Measurements from ENCODE around the gene ANAPC13. TPM values are rescaled to one million over a fixed set of nuclear protein-coding genes. Genes with fewer than 3 reads are reported as not detected.

ANAPC13 gene
- total and polyA plus RNA-seq, 2 of the 4 experiments (the other 2 are of a cell fraction), result 43.4 to 62.9 TPM

DNA sequence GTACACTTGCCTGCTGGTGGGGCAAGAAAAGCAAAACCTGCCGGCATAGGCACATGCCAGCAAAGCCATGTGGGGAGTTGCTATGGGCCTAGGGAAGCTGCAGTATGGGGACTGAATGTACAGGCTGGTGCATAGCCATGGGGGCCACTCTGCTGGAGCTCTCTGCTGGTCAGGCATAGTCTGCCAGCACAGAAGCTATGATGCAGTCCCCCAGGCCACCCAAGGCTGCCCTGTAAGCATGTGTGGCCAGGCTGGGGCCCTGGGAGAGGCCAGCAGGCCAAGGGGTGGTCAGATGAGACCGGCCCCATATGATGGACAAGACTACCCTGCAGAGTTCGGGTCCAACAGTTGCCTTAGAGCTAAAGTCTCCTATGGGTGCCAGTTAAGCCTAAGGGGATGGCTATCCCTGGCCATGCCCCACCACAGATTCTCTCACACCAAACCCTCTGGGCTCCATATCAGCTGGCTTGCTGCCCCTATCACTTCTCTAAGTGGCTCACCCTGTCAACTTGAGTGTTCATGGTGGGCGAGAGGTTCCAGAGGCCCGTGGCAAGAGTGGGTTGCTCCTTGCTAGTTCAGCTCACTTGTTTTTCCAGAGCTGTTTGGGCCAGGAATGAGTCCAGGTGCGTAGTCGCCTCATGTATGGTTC lies 41.9 kb upstream of the ANAPC13 start:
- Histone ChIP-seq H2BK120ac (ENCODE audit: low read depth, low read length) (no peak overlapping the region), H3K27ac (ENCODE audit: insufficient read depth, low read length) (no peak overlapping the region), H3K4me1 (ENCODE audit: control insufficient read depth, insufficient read depth, low read length) (peaks cover 2% of the 10 kb centered on the region; the same call in 1 of the 2 replicates), H3K23ac (ENCODE audit: low read depth, low read length) (no peak overlapping the region), H3K14ac (replicated peaks; ENCODE audit: low read depth, low read length) (no peak overlapping the region), H3K27me3 (ENCODE audit: control insufficient read depth, insufficient read depth, low read length) (no peaks in the 10 kb centered on the region), H4K91ac (ENCODE audit: insufficient read depth, low read depth, low read length) (no peak overlapping the region), H2BK20ac (ENCODE audit: low read depth, low read length) (no peak overlapping the region), H3K79me1 (ENCODE audit: low read depth in 1 of 2, low read length in 2 of 2) (peaks cover 16 to 28% of the 10 kb centered on the region in 2 experiments), H2AFZ (replicated peaks; ENCODE audit: low read length, poor library complexity) (no peak overlapping the region), H3K56ac (ENCODE audit: extremely low read depth, insufficient read depth, low read length) (no peak overlapping the region), H3K36me3 (ENCODE audit: control insufficient read depth, insufficient read depth, low read length) (no peaks in the 10 kb centered on the region), H4K20me1 (ENCODE audit: insufficient read depth, low read length) (no peaks in the 10 kb centered on the region; the same call in 1 of the 2 replicates), H3K4me3 (ENCODE audit: insufficient read depth, low read depth, low read length) (no peak overlapping the region), H3K9me1 (ENCODE audit: insufficient read depth, low read length) (peaks cover 8% of the 10 kb centered on the region; the same call in 1 of the 2 replicates), H3K18ac (ENCODE audit: low read depth, low read length) (no peak overlapping the region), H3K9me3 (ENCODE audit: control insufficient read depth, insufficient read depth, low read length) (peaks cover 7% of the 10 kb centered on the region; the same call in 1 of the 2 replicates), H4K5ac (ENCODE audit: low read depth, low read length) (no peak overlapping the region), H2BK15ac (ENCODE audit: low read depth, low read length) (no peak overlapping the region), H3K4ac (ENCODE audit: low read depth, low read length) (no peak overlapping the region), H2BK5ac (ENCODE audit: low read depth, low read length, poor library complexity, severe bottlenecking) (no peak overlapping the region), H2AK9ac (replicated peaks; ENCODE audit: low read depth, low read length, poor library complexity) (no peak overlapping the region), H3K9ac (ENCODE audit: low read depth, low read length) (no peak overlapping the region), H2AK5ac (ENCODE audit: low read depth, low read length) (no peak overlapping the region), H3K4me2 (ENCODE audit: low read depth, low read length) (no peak overlapping the region), H4K8ac (ENCODE audit: low read depth in 2 of 2, low read length in 2 of 2) (no peak overlapping the region)
- DNase-seq (no peak), ATAC-seq (ENCODE audit: low read depth) (no peak)
- TF ChIP-seq MAFK (IDR thresholded peaks at IDR 0.05; ENCODE audit: low read depth, low read length) (no peak), CEBPB (IDR thresholded peaks at IDR 0.05; ENCODE audit: low read depth, low read length) (no peak), NFE2L2 (IDR thresholded peaks at IDR 0.05; ENCODE audit: low read depth, low read length) (no peak), RCOR1 (IDR thresholded peaks at IDR 0.05; ENCODE audit: insufficient replicate concordance, low read length) (no peak)
- BruUV-seq (replicated peaks), result no TSS peak
- intact Hi-C loops (cut with micrococcal nuclease) (no loop called here), in situ Hi-C loops (cut with MboI; ENCODE audit: low sequenced_read_pairs) (no loop called here), dilution Hi-C loops (cut with HindIII; ENCODE audit: low sequenced_read_pairs, unreplicated experiment) (no loop called here)
- ChIA-PET POLR2A (ENCODE audit: unreplicated experiment) (no interaction called here), CTCF (no interaction called here)
- WGBS, 2 experiments (ENCODE audit: extremely low coverage in 2 of 2, insufficient read length in 1 of 2), result 81% methylated on average over 2 of the region's 7 CpGs; no CpG with 5 or more reads in 1 of the 2 experiments

Data from IMR-90 (cell line).